ENCODE measurements around the gene SLC23A2.

The SLC23A2 gene

GRCh38 chr20:4905613-4906012 lies 95.7 kb downstream of the SLC23A2 start:
- no peak for DNase-seq (ENCODE audit: extremely low read depth in 1 of 2, low read depth in 1 of 2)

- DNase-seq (ENCODE audit: extremely low read depth in 1 of 2, low read depth in 1 of 2): no peak
Measured at GRCh38 chr20:4905195-4905594, 96.1 kb downstream of the SLC23A2 start.

GRCh38 chr20:4904127-4904860 lies 97.0 kb downstream of the SLC23A2 start:
- DNase-seq (ENCODE audit: extremely low read depth in 1 of 2, low read depth in 1 of 2): no peak

GRCh38 chr20:4902788-4903187 lies 98.5 kb downstream of the SLC23A2 start:
- DNase-seq (ENCODE audit: extremely low read depth in 1 of 2, low read depth in 1 of 2): no peak

GRCh38 chr20:4901031-4901818 lies 100.1 kb downstream of the SLC23A2 start:
- DNase-seq (ENCODE audit: extremely low read depth in 1 of 2, low read depth in 1 of 2): no peak

DNA sequence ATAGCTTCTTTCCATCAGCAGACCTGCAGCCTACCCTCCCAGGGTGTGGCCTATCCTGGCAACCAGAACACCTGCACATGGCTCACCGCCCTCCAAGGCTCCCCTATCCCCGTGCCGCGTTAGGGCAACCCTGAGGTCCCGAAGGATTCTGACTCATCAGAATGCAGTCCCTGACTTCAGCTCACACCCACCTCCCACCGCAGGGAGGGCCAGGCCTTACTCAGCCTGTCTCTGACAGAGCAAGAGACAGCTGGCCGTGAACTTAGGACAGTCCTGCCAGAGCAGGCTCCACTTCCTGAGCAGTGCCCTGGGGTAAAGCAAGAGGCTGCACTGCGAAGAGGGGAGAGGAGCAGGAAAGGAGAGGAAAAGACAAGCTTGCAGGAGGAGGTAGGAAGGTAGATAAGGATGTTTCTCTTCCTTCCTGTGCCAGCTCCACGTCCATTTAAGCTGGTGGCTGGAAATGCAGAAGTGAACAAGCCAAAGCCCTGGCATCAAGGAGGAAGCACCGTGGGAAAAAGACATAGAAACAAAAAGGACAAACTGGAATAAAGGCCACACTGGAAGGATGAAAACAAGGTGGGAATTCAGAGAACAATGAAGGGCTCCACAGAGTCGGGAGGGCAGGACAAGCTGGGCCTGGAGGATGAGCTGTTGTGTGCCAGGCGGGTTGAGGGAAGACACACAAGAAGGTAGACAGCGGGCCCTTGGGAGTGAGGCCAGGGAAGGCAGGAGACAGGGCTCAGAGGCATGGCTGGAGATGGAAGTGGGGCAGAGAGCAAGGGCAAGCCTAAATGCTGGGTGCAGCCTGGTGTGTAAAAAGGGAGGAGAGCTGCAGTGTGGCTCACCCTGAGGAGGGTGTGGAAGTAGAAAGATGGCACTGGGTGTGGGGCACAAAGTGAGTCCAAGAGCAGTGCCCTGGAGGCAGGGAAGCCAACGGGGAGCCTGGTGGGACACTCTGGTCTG lies 102.7 kb downstream of the SLC23A2 start:
- DNase-seq (ENCODE audit: extremely low read depth in 1 of 2, low read depth in 1 of 2): no peak

- no peak for DNase-seq (ENCODE audit: extremely low read depth in 1 of 2, low read depth in 1 of 2)
Measured at GRCh38 chr20:4897600-4897999, 103.7 kb downstream of the SLC23A2 start.

- no peak for DNase-seq (ENCODE audit: extremely low read depth in 1 of 2, low read depth in 1 of 2)
Measured at GRCh38 chr20:4896971-4897497, 104.3 kb downstream of the SLC23A2 start.

DNA sequence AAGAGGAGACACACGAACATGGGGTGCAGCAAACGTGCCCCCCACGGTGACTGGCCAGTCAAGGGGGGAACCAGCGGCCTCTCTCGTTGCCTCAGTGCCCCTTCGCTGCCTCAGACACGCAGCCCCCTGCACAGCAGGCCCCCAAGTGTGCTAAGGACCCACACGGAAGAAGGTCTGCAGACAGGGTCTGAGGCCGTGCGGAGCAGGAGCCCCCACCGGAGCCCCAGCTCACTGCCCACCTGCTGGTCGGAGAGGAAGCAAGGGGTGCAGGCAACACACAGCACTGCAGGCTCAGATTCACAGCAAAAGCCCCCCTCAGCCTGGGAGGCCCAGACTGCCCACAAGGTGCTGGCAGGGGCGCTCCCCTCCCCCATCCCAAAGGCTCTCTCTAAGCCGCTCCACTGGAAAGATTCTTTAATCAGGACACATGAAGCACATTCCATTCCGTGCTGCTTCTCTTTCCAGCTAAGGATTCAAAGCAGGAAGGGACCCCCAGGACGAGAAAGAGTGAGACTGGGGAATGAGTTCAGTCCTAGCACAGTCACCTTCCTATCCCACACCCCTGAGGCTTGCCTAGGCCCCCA lies 105.1 kb downstream of the SLC23A2 start:
- DNase-seq (ENCODE audit: extremely low read depth in 1 of 2, low read depth in 1 of 2): no peak

DNA sequence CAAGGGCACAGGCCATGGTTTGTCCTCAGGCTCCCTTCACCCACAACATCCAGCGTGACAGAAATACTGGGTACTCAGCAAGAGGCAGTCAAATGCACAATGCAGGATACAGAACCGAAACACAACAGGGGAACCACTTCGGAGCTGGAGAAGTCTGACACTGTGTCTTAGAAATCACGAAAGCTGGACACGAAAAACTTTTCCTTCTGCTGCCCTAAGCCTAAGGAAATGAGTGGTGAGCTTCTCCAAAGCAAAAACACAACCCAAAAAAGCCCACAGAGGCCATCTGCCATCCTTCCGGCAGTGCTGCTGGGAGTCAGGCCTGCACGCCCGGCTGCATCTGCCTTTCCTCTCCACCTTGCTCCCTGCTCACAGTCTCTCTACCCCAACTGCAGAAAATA lies 106.3 kb downstream of the SLC23A2 start:
- DNase-seq (ENCODE audit: extremely low read depth in 1 of 2, low read depth in 1 of 2): no peak

GRCh38 chr20:4894409-4894808 lies 106.9 kb downstream of the SLC23A2 start:
- DNase-seq (ENCODE audit: extremely low read depth in 1 of 2, low read depth in 1 of 2): no peak

GRCh38 chr20:4893709-4894108 lies 107.6 kb downstream of the SLC23A2 start:
- no peak for DNase-seq (ENCODE audit: extremely low read depth in 1 of 2, low read depth in 1 of 2)

DNA sequence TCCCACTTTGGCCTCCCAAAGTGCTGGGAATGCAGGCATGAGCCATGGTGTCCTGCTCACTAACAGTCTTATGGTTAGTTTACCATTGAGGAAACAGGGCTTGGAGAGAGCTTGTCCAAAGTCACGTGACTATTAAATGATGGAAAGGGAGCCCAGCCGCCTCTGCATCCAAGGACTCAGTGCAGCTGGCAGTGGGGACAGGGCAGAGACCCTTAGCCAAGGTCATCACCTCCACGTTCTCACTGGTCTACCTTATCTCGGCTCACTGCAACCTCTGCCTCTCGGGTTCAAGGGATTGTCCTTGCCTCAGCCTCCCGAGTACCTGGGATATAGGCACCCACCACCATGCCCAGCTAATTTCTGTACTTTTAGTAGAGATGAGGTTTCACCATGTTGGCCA lies 109.3 kb downstream of the SLC23A2 start:
- no peak for DNase-seq (ENCODE audit: extremely low read depth in 1 of 2, low read depth in 1 of 2)

- DNase-seq (ENCODE audit: extremely low read depth in 1 of 2, low read depth in 1 of 2): no peak
Measured at GRCh38 chr20:4891190-4891763, 110.0 kb downstream of the SLC23A2 start.

DNA sequence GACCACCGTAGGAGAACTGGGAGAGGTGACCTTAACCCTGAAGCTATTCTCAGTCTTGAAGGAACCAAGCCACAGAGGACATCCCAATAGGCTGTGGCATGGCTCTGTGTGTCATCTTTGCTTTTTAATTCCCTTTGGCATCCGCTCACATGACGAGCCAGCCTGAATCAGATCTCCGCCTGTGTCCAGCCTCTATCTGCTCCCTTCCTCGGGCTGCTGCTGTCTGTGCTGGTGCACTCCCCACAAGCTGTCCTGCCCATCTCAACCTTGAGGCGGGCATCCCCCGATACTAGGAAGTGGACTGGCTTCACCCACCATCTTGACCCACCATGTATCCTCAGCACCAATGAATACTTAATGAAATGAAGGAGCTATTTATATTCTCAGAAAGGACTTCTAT lies 111.9 kb downstream of the SLC23A2 start:
- no peak for DNase-seq (ENCODE audit: extremely low read depth in 1 of 2, low read depth in 1 of 2)

DNA sequence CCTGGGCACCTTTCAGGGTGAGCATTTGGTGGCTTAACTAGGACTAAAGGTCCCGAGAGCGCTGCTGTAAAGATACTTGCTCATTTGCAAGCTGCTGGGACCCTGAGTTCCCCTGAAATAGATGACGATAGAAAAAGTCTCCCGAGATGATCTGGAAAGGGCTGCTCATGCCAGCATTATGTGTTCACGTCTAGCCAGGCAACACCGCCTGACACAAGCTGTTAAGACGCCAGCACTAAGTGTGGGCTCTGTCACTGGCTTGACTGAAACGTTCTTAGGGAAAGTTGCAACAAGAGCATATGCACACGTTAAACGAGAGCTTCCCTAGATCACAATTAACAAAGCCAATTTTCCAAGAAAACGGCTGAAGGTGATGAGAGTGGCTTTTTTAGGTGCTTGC lies 113.7 kb downstream of the SLC23A2 start:
- DNase-seq (ENCODE audit: extremely low read depth in 1 of 2, low read depth in 1 of 2): no peak

- DNase-seq (ENCODE audit: extremely low read depth in 1 of 2, low read depth in 1 of 2): no peak
Measured at GRCh38 chr20:4886771-4887527, 114.4 kb downstream of the SLC23A2 start.

DNA sequence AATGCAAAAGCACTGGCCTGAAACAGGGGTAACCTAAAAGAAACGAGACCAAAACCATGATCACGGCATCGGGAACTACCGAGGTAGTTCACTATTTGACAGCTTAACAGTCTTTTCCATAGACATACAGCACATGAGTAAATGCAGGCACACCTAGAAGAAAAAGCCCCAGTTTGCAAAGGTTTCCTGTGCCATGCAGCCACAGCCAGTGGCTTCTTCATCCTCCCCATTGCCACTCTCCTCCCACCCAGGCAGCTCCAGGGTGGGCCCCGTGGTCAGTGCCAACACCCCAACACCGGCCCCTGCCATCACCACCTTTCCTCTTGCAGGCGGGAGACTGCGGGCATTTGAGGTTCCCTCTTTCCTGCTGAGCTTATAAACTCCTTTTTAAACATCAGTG lies 115.4 kb downstream of the SLC23A2 start:
- no peak for DNase-seq (ENCODE audit: extremely low read depth in 1 of 2, low read depth in 1 of 2)

DNA sequence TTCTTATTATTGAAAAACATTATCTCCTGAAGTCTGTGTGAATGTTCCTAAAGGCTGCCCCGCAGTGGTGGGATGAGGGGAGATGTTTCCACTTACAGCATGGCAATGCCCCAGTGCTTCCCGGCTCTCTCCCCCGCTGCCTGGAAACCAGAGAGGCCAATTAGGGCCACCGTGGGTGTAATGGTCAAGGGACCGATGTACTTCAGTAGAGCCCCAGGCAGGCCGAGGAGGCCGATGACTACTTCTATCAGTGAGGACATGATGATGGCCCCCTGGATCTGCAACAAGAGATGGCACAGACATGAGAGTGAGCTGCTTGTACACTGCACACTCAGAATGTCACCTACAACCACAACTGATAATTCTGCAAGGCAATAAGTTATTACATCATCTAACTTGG lies 117.8 kb downstream of the SLC23A2 start:
- DNase-seq (ENCODE audit: extremely low read depth in 1 of 2, low read depth in 1 of 2): no peak

DNA sequence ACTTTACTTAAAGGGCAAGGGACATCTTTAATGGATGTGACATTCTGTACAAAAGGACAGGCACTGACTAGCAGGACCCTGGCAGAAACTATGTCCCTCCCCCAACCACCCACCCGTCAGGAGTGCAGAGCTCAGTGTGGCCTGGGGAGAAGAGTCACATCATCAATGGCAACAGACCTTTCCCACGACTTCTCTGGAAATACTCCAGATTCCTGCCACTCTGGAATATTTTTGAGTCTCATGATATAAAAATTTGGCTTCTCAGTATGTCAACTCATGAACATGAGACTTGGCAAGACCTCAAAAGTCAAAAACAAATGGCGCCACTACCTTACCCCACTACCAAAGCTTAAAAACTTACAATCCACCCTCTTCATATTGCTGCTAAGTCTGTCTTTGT lies 118.3 kb downstream of the SLC23A2 start:
- no peak for DNase-seq (ENCODE audit: extremely low read depth in 1 of 2, low read depth in 1 of 2)
